Calu3 (cell line): ENCODE data around the gene SLC25A33. TPM values are rescaled to one million over a fixed set of nuclear protein-coding genes. Genes with fewer than 3 reads are reported as not detected.

Experiments
- BruUV-seq: library from RNA; stranded (reverse); fragments of 400-500 nt; replicated peaks from 2 replicates; lab custom pipeline; 2021; lab: Mats Ljungman, UMichigan
- CTCF ChIA-PET: fragments of 300-600 bp; sonication (Branson Sonifier 250); formaldehyde crosslinking; loops from one replicate; lab custom pipeline; 2022; ENCODE audit warnings: antibody characterized with exemption; lab: Charles Lee
- DNase-seq: peaks from one replicate; pipeline ENCODE4 v3.0.0; 2022
- H3K27ac Mint-ChIP-seq: one replicate; pipeline ENCODE4 v1.8.0; 2022; ENCODE audit warnings: mixed read lengths; ENCODE audit not compliant: unreplicated experiment
- H3K27me3 Mint-ChIP-seq: one replicate; pipeline ENCODE4 v1.8.0; 2022; ENCODE audit warnings: mixed read lengths; ENCODE audit not compliant: unreplicated experiment
- H3K36me3 Mint-ChIP-seq: one replicate; pipeline ENCODE4 v1.8.0; 2022; ENCODE audit warnings: mild to moderate bottlenecking, moderate library complexity, mixed read lengths; ENCODE audit not compliant: insufficient read depth, unreplicated experiment
- H3K4me1 Mint-ChIP-seq: one replicate; pipeline ENCODE4 v1.8.0; 2022; ENCODE audit warnings: mild to moderate bottlenecking, low read depth, mixed read lengths; ENCODE audit not compliant: unreplicated experiment
- H3K4me3 Mint-ChIP-seq: one replicate; pipeline ENCODE4 v1.8.0; 2022; ENCODE audit warnings: mild to moderate bottlenecking, low read depth, moderate library complexity, mixed read lengths; ENCODE audit not compliant: unreplicated experiment
- H3K9me3 Mint-ChIP-seq: one replicate; pipeline ENCODE4 v1.8.0; 2022; ENCODE audit warnings: low read depth, mixed read lengths; ENCODE audit not compliant: unreplicated experiment
- CTCF ChIP-seq: fragments of 200-600 bp; IDR thresholded peaks from one replicate; pipeline ENCODE4 v1.8.0; 2022; ENCODE audit warnings: antibody characterized with exemption; ENCODE audit not compliant: unreplicated experiment
- intact Hi-C: fragments of 100-400 bp; cut with micrococcal nuclease; formaldehyde crosslinking; loops from one replicate; pipeline ENCODE4 v1.10.0; 2022; ENCODE audit not compliant: unreplicated experiment
- total RNA-seq: library from RNA; stranded (reverse); gene quantifications from 2 replicates; pipeline ENCODE4 v1.2.3, GENCODE V29; 2022

The SLC25A33 gene
- total RNA-seq, 1 experiment from 2014 or later, result 5.2 TPM

- H3K4me3 Mint-ChIP-seq, result no peak overlapping the region
- CTCF ChIA-PET, result interaction anchor here (1.0 kb wide), 1 partner anchor 96 kb away, joined by 3 read pairs; no protein-coding TSS in a partner anchor
- H3K27ac Mint-ChIP-seq, result no peak overlapping the region
- H3K27me3 Mint-ChIP-seq, result peaks cover 56% of the 10 kb centered on the region
- H3K9me3 Mint-ChIP-seq, result no peaks in the 10 kb centered on the region
- intact Hi-C loops, result no loop called here
- H3K4me1 Mint-ChIP-seq, result no peaks in the 10 kb centered on the region
- H3K36me3 Mint-ChIP-seq, result no peaks in the 10 kb centered on the region
- BruUV-seq, result no TSS peak
- no peak for TF ChIP-seq CTCF
- DNase-seq, result no peak
Observed at GRCh38 chr1:9628541-9629444, 89.5 kb downstream of the SLC25A33 start.

GRCh38 chr1:9629445-9630201, 90.4 kb downstream of the SLC25A33 start:
- CTCF ChIA-PET, result no interaction called here

GRCh38 chr1:9630331-9631111, 91.3 kb downstream of the SLC25A33 start:
- CTCF ChIA-PET, result interaction anchor here (0.7 kb wide), 1 partner anchor 33 kb away, joined by 3 read pairs; no protein-coding TSS in a partner anchor
- no peaks in the 10 kb centered on the region for H3K36me3 Mint-ChIP-seq
- no peak for TF ChIP-seq CTCF
- no peak for DNase-seq
- no peak overlapping the region for H3K27ac Mint-ChIP-seq
- peaks cover 43% of the 10 kb centered on the region for H3K27me3 Mint-ChIP-seq
- no peak overlapping the region for H3K4me3 Mint-ChIP-seq
- H3K4me1 Mint-ChIP-seq, result no peaks in the 10 kb centered on the region
- no TSS peak for BruUV-seq
- peaks cover 2% of the 10 kb centered on the region for H3K9me3 Mint-ChIP-seq
- intact Hi-C loops, result no loop called here

More at GRCh38 chr1:9629445-9630201, 90.4 kb downstream of the SLC25A33 start:
- peaks cover 47% of the 10 kb centered on the region for H3K27me3 Mint-ChIP-seq
- no peaks in the 10 kb centered on the region for H3K4me1 Mint-ChIP-seq
- TF ChIP-seq CTCF, result no peak
- intact Hi-C loops, result no loop called here
- no peaks in the 10 kb centered on the region for H3K36me3 Mint-ChIP-seq
- DNase-seq, result no peak
- no TSS peak for BruUV-seq
- H3K27ac Mint-ChIP-seq, result no peak overlapping the region
- H3K9me3 Mint-ChIP-seq, result no peaks in the 10 kb centered on the region
- H3K4me3 Mint-ChIP-seq, result no peak overlapping the region

DNA sequence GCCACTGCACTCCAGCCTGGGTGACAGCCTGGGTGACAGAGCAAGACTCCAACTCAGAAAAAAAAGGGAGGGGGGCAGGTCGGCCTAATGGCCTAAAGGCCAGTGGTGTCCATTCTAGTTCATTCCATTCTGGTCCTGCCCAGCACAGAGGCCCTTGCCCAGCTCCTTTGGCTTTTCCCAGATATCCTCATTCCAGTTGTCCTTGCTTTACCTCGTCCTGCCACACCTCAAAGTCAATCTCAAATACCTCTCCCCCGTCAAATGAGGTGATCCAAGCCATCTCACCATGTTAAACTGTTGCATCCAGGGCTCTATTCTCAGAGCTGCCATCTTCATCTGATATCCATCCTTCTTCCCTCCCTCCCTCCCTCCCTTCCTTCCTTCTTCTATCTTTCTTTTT, 92.3 kb downstream of the SLC25A33 start:
- BruUV-seq, result no TSS peak
- no peak for DNase-seq
- CTCF ChIA-PET, result no interaction called here
- H3K4me1 Mint-ChIP-seq, result no peaks in the 10 kb centered on the region
- intact Hi-C loops, result no loop called here
- H3K27me3 Mint-ChIP-seq, result peaks cover 32% of the 10 kb centered on the region
- no peaks in the 10 kb centered on the region for H3K36me3 Mint-ChIP-seq
- peaks cover 2% of the 10 kb centered on the region for H3K9me3 Mint-ChIP-seq
- no peak overlapping the region for H3K4me3 Mint-ChIP-seq
- H3K27ac Mint-ChIP-seq, result no peak overlapping the region
- no peak for TF ChIP-seq CTCF
